WI38 (cell line): ENCODE data around the gene NKD1.
A peak's percentile ranks its signal among the peaks of the same experiment; 100 is the strongest.

Experiments
- H3K4me3 ChIP-seq: 2 replicates; pipeline ENCODE4 v1.5.1; 2011; ENCODE audit warnings: low read depth, mild to moderate bottlenecking, control low read depth, low read length
- TF ChIP-seq, protein P1 (sequence below): IDR thresholded peaks from 2 replicates; pipeline ENCODE4 v1.5.1; 2012; ENCODE audit warnings: low read depth, mild to moderate bottlenecking, control low read depth, low read length

Gene NKD1

DNA sequence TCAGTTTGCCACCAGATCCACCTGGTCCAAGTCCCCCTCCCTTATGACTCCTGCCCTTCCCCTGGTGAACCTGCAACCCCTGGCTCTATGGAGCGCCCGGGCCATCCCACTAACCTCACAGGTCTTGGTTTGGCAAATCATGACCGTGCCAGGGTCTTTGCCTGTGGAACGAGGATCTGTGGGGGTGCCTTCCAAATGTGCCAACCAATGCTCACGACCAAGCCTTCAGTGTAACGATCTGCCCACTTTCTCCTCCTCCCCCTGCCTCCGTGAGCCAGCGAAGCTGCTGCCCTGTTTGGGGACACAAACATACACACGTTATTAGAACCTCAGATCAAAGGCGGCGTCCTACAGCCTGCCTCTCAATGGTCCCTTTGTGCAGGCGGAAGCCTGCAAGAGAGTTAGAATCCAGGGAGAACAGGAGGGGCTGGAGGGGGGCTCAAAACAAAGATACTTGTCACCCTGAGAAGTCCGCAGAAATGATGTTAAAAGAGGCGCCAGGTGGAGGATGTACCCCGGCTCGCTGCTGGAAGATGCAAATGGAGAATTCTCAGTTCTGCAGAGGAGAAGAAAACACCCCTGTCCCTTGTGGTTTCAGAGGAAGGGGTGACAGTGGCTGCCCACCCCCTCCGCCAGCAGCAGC lies 9.0 kb upstream of the NKD1 start:
- H3K4me3 ChIP-seq: no peak overlapping the region
- TF ChIP-seq, protein P1, sequence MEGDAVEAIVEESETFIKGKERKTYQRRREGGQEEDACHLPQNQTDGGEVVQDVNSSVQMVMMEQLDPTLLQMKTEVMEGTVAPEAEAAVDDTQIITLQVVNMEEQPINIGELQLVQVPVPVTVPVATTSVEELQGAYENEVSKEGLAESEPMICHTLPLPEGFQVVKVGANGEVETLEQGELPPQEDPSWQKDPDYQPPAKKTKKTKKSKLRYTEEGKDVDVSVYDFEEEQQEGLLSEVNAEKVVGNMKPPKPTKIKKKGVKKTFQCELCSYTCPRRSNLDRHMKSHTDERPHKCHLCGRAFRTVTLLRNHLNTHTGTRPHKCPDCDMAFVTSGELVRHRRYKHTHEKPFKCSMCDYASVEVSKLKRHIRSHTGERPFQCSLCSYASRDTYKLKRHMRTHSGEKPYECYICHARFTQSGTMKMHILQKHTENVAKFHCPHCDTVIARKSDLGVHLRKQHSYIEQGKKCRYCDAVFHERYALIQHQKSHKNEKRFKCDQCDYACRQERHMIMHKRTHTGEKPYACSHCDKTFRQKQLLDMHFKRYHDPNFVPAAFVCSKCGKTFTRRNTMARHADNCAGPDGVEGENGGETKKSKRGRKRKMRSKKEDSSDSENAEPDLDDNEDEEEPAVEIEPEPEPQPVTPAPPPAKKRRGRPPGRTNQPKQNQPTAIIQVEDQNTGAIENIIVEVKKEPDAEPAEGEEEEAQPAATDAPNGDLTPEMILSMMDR: no peak

DNA sequence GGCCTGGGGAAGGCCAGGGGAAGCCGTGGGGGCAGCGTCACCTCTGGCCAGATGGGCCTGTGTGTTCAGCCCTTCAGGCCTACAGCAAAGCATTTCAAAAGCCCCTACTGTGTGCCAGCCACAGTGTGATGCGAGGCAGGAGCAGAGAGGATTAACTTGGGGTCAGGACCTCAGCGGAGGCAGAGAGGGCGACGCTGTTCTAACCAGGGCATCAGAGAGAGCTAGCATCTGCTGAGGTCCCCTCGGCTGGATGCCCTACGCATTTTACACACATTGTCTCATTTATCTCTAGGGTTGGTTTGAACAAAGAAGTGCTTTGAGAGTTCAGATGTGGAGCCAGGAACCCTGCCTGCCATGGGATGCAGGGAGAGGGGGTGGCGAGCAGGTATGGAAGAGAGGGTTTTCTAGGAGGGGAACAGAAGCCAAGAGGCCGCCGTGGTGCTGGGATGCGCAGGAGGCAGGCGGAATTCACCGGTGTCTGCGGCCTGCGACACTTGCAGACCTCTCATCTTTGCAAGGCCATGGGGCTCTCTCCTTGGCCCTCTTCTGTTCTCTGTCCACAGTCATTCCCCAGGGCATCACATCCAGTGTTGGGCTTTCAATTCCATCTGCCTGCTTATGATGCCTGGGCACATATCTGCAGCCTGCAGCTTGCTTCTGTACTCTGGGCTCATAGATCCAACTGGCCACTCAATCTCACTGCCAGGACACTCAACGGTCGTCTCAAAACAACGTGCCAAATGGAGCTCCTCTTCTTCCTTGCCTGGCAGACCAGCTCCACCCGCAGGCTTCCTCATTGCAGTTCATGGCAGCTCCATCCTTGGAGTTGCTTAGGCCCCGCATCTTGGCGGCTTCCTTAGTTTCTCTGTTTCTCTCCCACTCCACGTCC lies 8.1 kb upstream of the NKD1 start:
- TF ChIP-seq, protein P1: no peak
- H3K4me3 ChIP-seq: no peak overlapping the region

GRCh38 chr16:50540711-50541007 lies 7.5 kb upstream of the NKD1 start:
- no peak overlapping the region for H3K4me3 ChIP-seq
- TF ChIP-seq, protein P1: no peak

- TF ChIP-seq, protein P1: no peak
- no peak overlapping the region for H3K4me3 ChIP-seq
These were observed 5.5 kb upstream of the NKD1 start for GRCh38 chr16:50542703-50543102.

DNA sequence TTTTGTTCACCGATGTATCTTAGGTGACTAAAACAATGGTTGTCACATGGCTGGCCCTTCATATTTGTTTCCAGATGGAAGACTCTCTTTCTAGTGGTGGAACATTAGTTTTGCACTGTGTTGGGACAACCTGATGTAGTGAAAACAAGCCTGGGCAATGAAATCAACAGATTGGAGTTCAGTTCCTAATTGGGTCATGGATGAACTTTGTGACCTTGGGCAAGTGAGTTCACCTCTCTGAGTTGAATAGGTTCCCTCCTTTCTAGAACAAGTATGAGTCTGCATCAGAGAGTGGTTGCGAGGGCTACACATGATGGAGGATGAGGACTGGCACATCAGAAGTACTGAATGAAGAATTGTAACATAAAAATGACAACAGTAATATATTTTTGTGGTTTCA lies 2.1 kb upstream of the NKD1 start:
- TF ChIP-seq, protein P1: no peak
- no peak overlapping the region for H3K4me3 ChIP-seq

- TF ChIP-seq, protein P1: no peak
These were observed 664 bp upstream of the NKD1 start for GRCh38 chr16:50547340-50548124.

More at GRCh38 chr16:50547340-50548124, 664 bp upstream of the NKD1 start:
- peak overlapping the region; percentile 51 for H3K4me3 ChIP-seq
